Fibroblast of skin of left quadriceps (primary cell): ENCODE results near the gene BRAT1.
A peak's percentile ranks its signal among the peaks of the same experiment; 100 is the strongest.

Experiments
- DNase-seq, 2 experiments: peaks; one replicate each; pipeline ENCODE4 v3.0.0-alpha.2; 2013; ENCODE audit warnings: low read depth in 2 of 2

BRAT1 gene

GRCh38 chr7:2559283-2559950 is 4.1 kb upstream of the BRAT1 start:
- DNase-seq, result no peak

DNA sequence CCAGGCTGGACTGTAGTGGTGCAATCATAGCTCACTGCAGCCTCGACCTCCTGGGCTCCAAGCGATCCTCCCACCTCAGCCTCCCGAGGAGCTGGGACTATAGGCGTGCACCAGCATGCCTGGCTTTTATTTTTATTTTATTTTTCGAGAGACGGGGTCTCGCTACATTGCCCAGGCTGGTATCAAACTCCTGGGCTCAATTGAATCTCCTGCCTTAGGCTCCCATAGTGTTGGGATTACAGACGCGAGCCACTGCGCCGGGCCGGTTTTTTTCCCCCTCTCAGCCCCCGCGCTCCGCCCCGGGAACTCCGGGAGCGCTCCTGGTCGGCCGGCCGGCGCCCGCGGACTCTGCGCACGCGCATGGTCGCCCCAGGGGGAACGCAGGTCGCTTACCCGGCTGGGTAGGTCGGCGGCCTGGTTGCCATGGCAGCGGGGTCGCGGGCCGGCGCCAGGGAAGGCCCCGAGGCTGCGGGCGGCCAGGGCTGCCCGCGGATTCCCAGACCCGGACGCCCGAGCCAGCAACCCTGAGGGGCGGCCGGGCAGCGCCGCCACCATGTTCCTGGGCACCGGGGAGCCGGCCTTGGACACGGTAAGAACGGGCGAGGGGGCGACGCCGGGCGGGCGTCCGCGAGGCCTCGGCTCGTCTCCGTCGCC is 3.4 kb upstream of the BRAT1 start, which contains the start of gene IQCE:
IQCE (plus strand) TSS at position 351 of the 654 bp plus-strand sequence; CDS start at position 554, 203 bp downstream.
- DNase-seq, result peak; percentile 58 to 60

GRCh38 chr7:2554661-2555111 is 638 bp downstream of the BRAT1 start:
- DNase-seq, result no peak

DNA sequence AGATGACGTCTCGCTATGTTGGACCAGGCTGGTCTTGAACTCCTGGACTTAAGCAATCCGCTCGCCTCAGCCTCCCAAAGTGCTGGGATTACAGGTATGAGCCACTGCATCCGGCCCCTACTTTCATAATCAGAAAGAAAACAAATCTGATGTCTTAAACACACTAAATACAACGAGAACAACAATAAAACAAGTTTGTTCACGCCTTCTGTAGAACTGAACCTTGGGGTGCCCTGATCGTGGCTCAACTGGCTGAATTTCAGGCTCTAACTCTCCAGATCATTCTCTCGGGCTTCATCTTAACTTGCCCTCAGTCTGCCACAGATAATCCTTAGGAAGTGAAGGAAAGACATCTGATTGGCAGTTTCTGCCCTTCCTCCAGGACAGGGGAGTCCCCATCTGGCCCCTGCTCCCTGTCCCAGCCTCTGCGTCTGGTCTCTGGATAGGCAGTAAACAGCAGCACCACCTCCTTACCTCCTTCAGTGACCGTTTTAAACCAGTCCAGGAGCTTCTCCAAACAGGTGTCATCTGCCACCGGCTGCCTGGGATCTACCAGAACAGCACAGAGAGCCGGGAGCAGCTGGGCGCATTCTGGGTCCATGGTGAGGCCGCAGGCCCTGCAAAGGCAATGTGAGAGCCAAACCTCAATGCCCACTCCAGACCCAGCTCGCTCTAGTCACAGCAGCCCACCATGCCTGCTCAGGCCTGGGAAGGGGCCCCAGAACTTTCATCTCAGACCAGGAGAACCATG is 1.3 kb downstream of the BRAT1 start:
- DNase-seq, result no peak

DNA sequence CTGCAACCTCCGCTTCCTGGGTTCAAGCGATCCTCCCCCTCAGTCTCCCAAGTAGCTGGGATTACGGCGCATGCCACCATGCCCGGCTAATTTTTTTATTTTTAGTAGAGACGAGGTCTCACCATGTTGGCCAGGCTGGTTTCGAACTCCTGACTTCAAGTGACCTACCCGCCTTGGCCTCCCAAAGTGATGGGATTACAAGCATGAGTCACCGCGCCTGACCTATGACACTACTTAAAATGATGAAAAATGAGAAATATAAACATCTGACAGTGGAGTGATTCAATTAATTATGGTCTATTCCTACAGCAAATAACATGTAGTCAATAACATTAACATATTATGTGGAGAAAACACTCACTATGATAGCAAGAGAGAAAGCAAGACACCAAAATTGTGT is 2.2 kb downstream of the BRAT1 start:
- DNase-seq, result no peak

- no peak for DNase-seq
These were observed 3.9 kb downstream of the BRAT1 start for GRCh38 chr7:2551418-2551817.

- no peak for DNase-seq
These were observed 8.3 kb downstream of the BRAT1 start for GRCh38 chr7:2546776-2547586.

DNA sequence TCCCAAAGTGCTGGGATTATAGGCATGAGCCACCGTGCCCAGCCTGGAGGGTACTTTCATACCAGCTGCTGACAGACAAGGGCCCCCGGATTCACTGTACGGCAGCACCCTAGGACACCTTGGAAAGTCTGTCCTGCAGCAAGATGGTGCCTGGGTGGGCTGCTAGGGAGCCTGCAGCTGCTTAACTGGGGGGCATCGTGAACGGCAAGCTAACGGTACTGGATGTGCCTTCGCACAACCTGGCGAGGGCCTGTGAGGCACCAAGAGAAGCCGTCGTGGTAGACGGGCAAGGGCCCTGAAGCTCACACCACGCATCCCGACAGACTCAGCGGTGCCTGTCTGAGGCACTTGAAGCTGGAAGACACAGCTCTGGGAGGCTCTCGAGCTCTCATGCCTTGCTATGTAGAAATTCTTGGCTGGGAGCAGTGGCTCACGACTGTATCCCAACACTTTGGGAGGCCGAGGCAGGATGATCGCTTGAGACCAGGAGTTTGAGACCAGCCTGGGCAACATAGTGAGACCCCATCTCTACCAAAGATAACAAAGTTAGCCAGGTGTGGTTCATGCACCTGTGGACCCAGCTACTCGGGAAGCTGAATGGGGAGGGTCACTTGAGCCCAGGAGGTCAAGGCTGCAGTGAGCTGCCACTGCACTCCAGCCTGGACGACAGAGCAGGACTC is 9.4 kb downstream of the BRAT1 start:
- DNase-seq, result no peak

- DNase-seq, result no peak
These were observed 10.7 kb downstream of the BRAT1 start for GRCh38 chr7:2544541-2545188.

DNA sequence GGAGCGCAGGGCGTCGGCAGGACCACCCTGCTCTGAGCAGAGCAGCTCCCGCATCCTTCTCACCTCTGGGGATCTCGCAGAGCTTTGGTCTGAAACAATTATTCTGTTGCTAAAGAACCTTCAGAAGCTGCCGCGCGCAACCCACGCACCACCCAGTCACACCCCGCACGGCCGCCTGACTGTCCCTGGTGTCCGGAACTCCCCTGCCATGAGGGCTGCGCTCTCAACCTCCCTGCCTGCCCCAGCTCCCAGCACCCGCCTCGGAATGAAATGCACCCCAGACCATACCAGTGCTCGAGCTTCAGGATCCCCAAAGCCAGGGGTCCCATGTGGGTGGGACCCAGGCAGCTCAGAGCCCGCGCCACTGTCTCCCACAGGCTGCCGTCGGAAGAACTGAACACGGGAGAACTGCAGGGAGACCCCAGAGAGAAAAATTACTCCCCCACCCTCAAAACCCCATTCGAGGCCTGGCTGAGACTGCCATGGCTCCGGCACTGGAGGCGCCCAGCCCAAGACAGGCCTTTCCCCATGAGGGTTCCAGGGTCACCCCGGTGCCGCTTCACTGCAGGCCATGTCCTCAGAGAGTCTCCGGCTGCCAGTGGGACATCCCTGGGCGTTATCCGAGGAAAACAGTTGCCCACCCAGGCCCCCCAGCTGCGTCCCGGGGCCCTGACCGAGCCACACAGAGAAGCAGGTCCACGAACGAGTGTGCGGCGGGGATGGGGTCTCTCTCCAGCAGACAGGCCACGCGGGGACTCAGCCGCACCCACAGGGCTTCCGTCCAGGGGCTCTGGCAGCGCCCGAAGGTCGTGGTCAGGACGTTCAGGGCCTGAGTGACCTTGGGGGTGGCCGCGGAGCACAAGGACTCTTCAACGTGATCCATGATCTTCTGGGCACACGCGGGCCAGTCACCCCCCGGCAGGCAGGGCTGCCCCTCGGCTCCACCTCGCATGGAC is 12.1 kb downstream of the BRAT1 start:
- DNase-seq, result no peak

DNA sequence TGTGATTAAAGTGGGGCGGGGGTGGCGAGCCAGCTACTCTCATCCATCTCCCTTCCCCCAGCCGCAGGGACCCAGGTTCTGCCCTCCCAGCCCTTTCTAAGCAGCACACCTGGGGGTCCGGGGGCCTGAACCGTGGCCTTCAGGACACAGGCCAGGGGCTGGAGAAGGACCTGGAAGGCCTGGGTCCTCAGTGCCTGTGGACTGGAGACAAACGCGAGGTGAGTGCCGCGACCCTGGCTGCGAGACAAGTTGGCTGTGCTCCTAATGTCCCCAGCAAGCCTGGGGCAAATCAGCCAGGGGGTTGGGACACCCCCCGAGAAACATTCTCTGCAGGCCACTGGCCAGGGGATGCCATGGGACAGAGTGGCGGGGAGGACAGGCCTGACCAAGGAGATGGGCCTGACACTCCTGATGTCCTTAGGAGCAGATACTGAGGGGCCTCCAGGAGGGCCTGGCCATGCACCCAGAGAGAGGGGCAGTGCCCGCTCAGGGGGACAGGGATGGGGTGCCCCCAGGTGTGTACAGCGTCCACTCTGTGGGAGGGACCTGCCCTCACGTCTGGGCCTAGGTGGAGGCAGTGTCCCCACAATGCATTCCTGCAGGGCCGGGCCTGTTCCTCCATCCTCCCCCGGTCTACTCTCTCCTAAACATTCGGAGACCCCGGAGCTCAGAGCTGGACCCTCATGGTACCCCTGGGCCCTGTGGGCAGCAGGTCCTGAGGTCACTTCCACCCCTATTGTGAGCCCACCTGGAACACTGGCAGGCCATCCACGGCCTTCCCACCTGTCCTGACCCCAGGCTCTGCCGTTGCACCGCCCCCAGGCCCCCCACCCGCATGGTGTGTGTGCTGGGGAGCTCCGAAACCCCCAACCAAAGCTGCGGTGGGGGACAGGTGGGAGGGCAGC is 13.1 kb downstream of the BRAT1 start:
- no peak for DNase-seq

DNA sequence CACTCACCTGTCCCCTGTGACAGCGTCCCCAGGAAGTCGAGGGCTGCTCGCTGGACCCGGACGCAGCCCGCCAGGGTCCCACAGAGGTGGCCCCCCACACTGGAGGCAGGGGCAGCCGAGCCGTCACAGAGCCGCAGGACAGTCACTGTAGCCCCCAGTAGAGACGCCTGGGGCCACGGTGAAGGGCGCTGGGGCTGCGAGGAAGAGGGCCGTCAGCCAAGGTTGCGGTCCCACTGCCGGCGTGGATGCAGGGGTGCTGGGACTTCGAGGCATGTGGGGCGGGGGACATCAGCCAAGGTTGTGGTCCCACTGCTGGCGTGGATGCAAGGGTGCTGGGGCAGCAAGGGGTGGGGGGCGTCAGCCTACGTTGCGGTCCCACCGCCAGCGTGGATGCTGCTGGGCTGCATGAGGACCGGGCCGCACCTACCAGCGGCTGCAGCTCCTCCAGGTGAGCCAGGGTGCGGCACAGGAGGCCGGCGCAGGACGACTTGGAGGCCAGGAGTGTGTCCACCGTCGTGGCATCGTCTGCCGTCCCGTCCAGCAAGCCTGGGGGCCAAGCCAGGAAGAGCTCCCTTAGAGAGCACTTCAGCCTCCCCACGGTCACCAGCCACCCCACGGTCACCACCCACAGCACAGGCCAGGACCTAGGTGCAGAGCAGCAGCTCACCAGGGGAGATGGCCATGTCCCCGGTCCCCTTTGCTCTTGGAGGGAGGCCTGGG is 13.9 kb downstream of the BRAT1 start:
- no peak for DNase-seq

DNA sequence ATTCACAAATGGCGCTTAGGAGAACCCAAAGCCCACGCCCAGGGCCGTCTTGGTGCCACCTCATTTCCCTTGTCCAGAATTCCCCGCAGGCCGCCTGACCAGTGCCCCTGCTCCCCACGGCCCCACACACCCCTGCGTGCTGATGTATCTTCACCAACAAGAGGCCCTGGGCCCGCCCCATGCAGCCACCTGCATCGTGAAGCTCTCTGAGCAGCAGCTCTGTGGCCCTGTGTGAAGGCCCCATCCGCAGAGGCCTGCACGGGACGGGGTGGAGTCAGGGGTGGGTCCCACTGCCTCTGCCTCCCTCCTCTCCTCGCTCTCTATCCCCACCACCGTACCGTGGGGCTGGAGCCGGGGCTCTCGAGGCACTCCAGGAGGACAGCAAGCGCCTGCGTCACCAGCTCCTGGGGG is 14.7 kb downstream of the BRAT1 start:
- no peak for DNase-seq

DNA sequence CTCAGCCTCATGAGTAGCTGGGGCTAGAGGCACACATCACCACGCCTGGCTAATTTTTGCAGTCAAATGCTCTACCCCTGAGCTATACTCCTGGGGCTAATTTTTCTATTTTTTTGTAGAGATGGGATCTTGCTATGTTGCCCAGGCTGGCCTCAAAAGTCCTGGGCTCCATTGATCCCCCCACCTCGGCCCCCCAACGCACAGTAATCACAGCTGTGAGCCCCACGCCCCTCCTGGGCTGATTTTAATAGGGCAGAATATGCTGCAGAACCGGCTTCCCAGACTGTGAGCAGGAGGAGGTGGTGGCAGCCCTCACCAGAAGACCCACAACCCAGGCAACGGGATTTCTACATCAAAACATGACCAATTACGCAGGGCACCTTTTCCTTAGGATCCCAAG is 15.2 kb downstream of the BRAT1 start:
- DNase-seq, result no peak

DNA sequence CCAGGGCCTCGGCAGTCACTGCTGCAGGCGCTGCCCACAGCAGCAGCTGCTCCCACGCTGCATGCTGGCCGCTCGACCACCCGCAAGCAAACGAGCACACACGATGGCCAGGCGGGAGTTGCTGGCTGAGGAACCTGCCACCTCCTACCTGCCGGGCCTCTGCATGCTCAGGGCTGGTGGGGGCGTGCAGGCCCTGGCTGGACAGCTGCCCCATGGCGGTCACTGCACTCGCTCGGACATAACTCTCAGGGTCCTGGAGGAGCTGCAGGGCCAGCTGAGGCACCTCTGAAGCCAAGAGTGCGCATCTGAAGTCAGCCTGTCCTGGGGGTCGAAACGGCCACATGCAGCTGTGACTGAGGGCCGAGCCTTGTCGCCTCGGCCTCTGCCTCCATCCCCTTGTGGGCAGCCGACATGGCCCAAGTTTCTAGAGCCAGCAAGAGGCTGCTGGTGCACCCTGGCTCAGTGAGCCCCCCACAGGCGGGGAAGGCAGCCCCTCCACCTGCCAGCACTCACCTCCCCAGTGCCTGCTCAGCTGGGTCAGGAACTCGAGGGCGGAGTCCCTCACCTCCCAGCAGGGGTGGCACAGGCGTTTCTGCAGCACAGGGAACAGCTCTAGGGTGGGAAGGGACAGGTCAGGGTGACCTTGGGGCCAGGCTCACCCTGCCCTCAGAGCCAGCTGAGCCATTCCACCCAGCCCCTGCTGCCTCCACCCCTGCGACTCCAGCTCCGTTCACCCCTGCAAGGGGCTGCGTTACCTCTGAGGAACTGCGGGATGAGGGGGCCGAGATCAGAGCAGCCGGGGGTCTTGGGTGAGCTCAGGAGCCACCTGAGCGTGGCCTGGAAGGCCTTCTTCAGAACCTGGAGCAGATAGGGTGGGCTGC is 16.1 kb downstream of the BRAT1 start:
- DNase-seq, result no peak

GRCh38 chr7:2537981-2538851 is 17.1 kb downstream of the BRAT1 start:
- DNase-seq, result no peak
